Colonic mucosa (tissue), 4 donors: ENCODE results near the gene SLAIN1. TPM values are rescaled to one million over a fixed set of nuclear protein-coding genes. Genes with fewer than 3 reads are reported as not detected.
A peak's percentile ranks its signal among the peaks of the same experiment; 100 is the strongest.

ENCODE experiments used
- DNase-seq: peaks from one replicate; pipeline ENCODE4 v3.0.0-alpha.2; 2020
- H3K27ac ChIP-seq: fragments of 200-600 bp; one replicate; pipeline ENCODE4 v1.8.0; 2021
- H3K27me3 ChIP-seq: fragments of 200-600 bp; one replicate; pipeline ENCODE4 v1.8.0; 2021
- H3K36me3 ChIP-seq: fragments of 200-600 bp; one replicate; pipeline ENCODE4 v1.8.0; 2021
- H3K4me1 ChIP-seq: fragments of 200-600 bp; one replicate; pipeline ENCODE4 v1.8.0; 2021; ENCODE audit warnings: mild to moderate bottlenecking
- H3K4me3 ChIP-seq: fragments of 200-600 bp; one replicate; pipeline ENCODE4 v1.8.0; 2021
- H3K9ac ChIP-seq, 2 donors: one replicate each; pipeline ENCODE4 v1.7.0; 2013; ENCODE audit warnings: control low read depth in 2 of 2, low read depth in 2 of 2, low read length in 2 of 2
- H3K9me3 ChIP-seq: fragments of 200-600 bp; one replicate; pipeline ENCODE4 v1.8.0; 2021
- intact Hi-C: fragments of 100-400 bp; cut with DNase I; formaldehyde crosslinking; loops from one replicate; pipeline ENCODE4 v1.14.1; 2022
- total RNA-seq, 2 donors: library from RNA; stranded (reverse); fragmentation: NEBNext Ultra II Directional in 1 of 2; extraction: Animal tissue kit (Norgen Biotek cat#: 25700) in 1 of 2; gene quantifications; one replicate each; pipeline ENCODE4 v1.2.1, GENCODE V29; 2021
- TF ChIP-seq, protein P1 (sequence below): fragments of 200-600 bp; IDR thresholded peaks from one replicate; pipeline ENCODE4 v1.8.0; 2022; ENCODE audit warnings: antibody characterized with exemption, mild to moderate bottlenecking
- donor health status: healthy.
- donor health status: DM: no; HTN: no; CAD: no.
- donor health status: DM: no; HTN: no; CAD: no.

SLAIN1 gene
- total RNA-seq, 2 donors from 2014 or later: 2.1 to 3.5 TPM

DNA sequence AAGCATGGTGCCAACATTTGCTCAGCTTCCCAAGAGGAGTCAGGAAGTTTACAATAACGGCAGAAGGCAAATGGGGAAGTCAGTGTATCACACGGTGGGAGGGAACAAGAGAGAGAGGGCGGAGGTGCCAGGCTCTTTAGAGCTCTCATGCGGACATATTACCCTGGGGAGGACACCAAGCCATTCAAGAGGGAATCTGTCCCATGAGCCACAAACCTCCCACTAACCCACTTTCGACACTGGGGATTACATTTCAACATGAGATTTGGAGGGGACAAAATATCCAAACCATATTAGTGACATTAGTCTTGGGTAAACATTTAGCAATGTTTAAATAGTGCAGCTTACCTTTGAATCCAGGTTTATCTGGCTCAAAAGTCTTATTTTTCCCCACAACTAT is 69.9 kb downstream of the SLAIN1 start:
- no peaks in the 10 kb centered on the region for H3K36me3 ChIP-seq
- H3K4me3 ChIP-seq: no peak overlapping the region
- intact Hi-C loops: no loop called here
- no peaks in the 10 kb centered on the region for H3K27me3 ChIP-seq
- no peak overlapping the region for H3K9ac ChIP-seq
- H3K27ac ChIP-seq: no peak overlapping the region
- TF ChIP-seq, protein P1, sequence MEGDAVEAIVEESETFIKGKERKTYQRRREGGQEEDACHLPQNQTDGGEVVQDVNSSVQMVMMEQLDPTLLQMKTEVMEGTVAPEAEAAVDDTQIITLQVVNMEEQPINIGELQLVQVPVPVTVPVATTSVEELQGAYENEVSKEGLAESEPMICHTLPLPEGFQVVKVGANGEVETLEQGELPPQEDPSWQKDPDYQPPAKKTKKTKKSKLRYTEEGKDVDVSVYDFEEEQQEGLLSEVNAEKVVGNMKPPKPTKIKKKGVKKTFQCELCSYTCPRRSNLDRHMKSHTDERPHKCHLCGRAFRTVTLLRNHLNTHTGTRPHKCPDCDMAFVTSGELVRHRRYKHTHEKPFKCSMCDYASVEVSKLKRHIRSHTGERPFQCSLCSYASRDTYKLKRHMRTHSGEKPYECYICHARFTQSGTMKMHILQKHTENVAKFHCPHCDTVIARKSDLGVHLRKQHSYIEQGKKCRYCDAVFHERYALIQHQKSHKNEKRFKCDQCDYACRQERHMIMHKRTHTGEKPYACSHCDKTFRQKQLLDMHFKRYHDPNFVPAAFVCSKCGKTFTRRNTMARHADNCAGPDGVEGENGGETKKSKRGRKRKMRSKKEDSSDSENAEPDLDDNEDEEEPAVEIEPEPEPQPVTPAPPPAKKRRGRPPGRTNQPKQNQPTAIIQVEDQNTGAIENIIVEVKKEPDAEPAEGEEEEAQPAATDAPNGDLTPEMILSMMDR: no peak
- H3K4me1 ChIP-seq: no peaks in the 10 kb centered on the region
- DNase-seq: no peak
- H3K9me3 ChIP-seq: no peaks in the 10 kb centered on the region

DNA sequence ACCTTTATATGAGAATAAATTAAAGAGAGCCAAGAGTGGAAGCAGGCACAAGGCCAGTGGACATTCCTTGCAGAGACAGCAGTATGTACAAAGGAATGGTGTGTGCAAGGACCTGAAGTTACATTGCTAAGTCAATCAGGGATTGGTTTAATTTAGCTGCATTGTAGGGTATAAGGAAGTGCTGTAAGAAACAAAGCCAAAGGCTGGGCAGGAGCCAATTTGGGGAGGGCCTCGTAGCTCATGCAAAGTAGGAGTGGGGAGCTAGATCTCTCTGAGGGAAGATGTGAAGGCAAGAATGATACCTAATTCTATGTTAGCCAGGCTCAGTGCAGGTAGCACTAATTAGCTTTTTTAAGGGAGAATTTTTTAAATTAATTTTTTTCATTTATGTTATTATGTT is 76.7 kb downstream of the SLAIN1 start:
- Histone ChIP-seq H3K4me1 (no peaks in the 10 kb centered on the region), H3K36me3 (no peaks in the 10 kb centered on the region), H3K9me3 (no peaks in the 10 kb centered on the region), H3K9ac (no peak overlapping the region), H3K27me3 (no peaks in the 10 kb centered on the region), H3K27ac (no peak overlapping the region), H3K4me3 (no peak overlapping the region)
- intact Hi-C loops: no loop called here
- TF ChIP-seq, protein P1: no peak
- no peak for DNase-seq

GRCh38 chr13:77776704-77777103 is 79.2 kb downstream of the SLAIN1 start:
- DNase-seq: no peak
- Histone ChIP-seq H3K27me3 (no peaks in the 10 kb centered on the region), H3K9ac (no peak overlapping the region), H3K4me1 (no peaks in the 10 kb centered on the region), H3K27ac (no peak overlapping the region), H3K4me3 (no peak overlapping the region), H3K36me3 (no peaks in the 10 kb centered on the region), H3K9me3 (no peaks in the 10 kb centered on the region)
- intact Hi-C loops: no loop called here
- TF ChIP-seq, protein P1: no peak

DNA sequence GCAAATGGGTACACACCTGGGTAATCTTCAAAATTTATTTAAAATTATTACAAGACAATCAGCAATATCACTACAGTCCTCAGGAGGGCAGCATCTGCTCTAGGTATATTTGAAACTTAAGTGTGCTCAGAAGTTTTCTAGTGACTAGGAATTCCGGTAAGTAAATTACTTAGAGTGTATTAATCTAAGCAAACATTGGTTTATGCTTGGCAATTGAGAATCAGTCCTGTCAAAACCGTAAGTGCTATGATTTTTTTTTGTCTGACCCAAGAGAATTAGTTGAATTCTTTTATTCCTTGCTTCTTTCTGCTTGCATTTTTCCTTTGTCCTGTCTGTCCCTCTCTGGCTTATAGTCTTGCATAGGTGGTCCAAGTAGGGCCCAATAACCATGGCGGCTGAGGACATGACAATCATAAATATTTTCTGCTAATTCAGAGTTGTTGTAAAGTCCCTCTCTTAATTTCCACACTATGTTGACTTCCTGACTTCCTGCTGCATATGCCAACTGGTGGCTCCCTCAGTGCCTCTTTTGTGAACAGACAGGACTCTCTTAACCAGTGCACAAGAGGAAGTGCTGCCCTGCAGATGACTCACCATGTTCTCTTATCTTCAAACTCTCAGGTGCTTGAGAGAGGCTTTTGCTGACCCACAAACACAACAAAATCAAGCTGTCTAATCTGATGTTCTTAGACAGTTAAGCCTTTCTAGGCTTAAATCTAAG is 82.2 kb downstream of the SLAIN1 start:
- Histone ChIP-seq H3K36me3 (no peaks in the 10 kb centered on the region), H3K27ac (no peak overlapping the region), H3K4me3 (no peak overlapping the region), H3K27me3 (no peaks in the 10 kb centered on the region), H3K9ac (no peak overlapping the region), H3K9me3 (no peaks in the 10 kb centered on the region), H3K4me1 (no peaks in the 10 kb centered on the region)
- intact Hi-C loops: loop anchor here (2.0 kb wide), 1 partner anchor 341 kb away; no protein-coding TSS in a partner anchor
- peak; percentile 26 for DNase-seq
- TF ChIP-seq, protein P1: peak; percentile 48

DNA sequence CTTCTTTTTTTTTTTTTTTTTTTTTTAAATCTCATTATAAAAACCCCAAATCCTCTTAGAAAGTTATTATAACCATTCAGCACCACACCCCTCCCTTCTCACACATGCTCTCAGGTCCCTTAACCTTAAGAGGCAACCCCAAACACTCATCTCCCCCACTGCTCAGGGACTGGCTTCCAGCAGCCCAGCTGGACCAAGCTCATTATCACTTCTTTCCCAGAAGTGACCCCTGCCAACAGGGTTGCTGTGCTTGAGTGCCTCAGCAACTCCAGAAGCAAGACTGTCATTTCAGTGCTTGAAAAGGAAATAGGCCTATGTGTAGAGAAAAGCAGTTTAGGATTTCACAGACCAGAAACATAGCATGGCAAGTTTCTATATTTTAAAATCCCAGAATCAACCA is 84.3 kb downstream of the SLAIN1 start:
- Histone ChIP-seq H3K36me3 (no peaks in the 10 kb centered on the region), H3K9ac (no peak overlapping the region), H3K27me3 (no peaks in the 10 kb centered on the region), H3K4me3 (no peak overlapping the region), H3K9me3 (no peaks in the 10 kb centered on the region), H3K4me1 (no peaks in the 10 kb centered on the region), H3K27ac (no peak overlapping the region)
- DNase-seq: no peak
- intact Hi-C loops: loop anchor here (2.0 kb wide), 1 partner anchor 339 kb away; no protein-coding TSS in a partner anchor
- TF ChIP-seq, protein P1: no peak
